HL-60 (cell line): Measurements from ENCODE around the gene ABCA8.

Experiments
- DNase-seq, 2 experiments: peaks; one replicate each; pipeline ENCODE4 v3.0.0-alpha.2; 2010 to 2020; ENCODE audit warnings: low read depth in 1 of 2, low spot score in 1 of 2
- H3K27ac ChIP-seq: fragments of 250-450 bp; sonication (Bioruptor Pico); replicated peaks from 2 replicates; pipeline ENCODE4 v1.5.1; 2020; ENCODE audit warnings: mild to moderate bottlenecking, moderate library complexity
- H3K27me3 ChIP-seq: fragments of 250-450 bp; sonication (Bioruptor Pico); 2 replicates; pipeline ENCODE4 v1.5.1; 2021; ENCODE audit warnings: mild to moderate bottlenecking, moderate library complexity; ENCODE audit not compliant: insufficient read depth, poor library complexity, severe bottlenecking
- H3K4me3 ChIP-seq: replicated peaks from 2 replicates; pipeline ENCODE4 v1.5.1; 2011; ENCODE audit warnings: mild to moderate bottlenecking, control low read depth, low read length; ENCODE audit not compliant: insufficient read depth
- GABPA ChIP-seq: IDR thresholded peaks from 2 replicates; pipeline ENCODE4 v1.6.1; 2012; ENCODE audit warnings: low read depth
- POLR2AphosphoS5 ChIP-seq: IDR thresholded peaks from 2 replicates; pipeline ENCODE4 v1.6.1; 2012; ENCODE audit warnings: low read depth
- SPI1 ChIP-seq: IDR thresholded peaks from 2 replicates; pipeline ENCODE4 v1.6.1; 2012; ENCODE audit warnings: low read depth, mild to moderate bottlenecking, borderline replicate concordance
- TF ChIP-seq, protein P1 (sequence below): IDR thresholded peaks from one replicate; pipeline ENCODE4 v1.5.1; 2011; ENCODE audit warnings: low read length, control low read depth, inconsistent platforms; ENCODE audit not compliant: insufficient read depth
- TF ChIP-seq, protein P2 (sequence below): IDR thresholded peaks from 2 replicates; pipeline ENCODE4 v1.6.1; 2012; ENCODE audit warnings: low read depth; ENCODE audit not compliant: insufficient replicate concordance

The ABCA8 gene

DNA sequence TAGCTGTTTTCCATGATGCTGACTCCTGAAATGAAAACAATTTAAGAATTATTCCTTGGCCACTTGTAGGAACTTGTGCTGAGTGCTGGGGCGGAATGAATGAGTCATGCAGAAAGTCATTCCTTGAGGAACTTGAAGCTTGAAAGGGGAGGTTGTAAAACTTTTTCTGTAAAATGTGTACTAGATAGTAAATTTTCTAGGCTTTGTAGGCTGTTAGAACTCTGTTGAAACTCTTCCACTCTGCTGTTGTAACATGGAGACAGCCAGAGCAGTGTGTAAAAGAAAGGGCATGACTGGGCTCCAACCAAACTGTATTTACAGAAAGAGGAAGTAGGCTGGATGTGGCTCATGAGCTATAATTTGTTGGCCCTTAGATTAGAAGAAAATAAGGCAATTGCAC, 46.1 kb downstream of the ABCA8 start:
- peak; percentile 89 for TF ChIP-seq SPI1
- TF ChIP-seq, protein P1, sequence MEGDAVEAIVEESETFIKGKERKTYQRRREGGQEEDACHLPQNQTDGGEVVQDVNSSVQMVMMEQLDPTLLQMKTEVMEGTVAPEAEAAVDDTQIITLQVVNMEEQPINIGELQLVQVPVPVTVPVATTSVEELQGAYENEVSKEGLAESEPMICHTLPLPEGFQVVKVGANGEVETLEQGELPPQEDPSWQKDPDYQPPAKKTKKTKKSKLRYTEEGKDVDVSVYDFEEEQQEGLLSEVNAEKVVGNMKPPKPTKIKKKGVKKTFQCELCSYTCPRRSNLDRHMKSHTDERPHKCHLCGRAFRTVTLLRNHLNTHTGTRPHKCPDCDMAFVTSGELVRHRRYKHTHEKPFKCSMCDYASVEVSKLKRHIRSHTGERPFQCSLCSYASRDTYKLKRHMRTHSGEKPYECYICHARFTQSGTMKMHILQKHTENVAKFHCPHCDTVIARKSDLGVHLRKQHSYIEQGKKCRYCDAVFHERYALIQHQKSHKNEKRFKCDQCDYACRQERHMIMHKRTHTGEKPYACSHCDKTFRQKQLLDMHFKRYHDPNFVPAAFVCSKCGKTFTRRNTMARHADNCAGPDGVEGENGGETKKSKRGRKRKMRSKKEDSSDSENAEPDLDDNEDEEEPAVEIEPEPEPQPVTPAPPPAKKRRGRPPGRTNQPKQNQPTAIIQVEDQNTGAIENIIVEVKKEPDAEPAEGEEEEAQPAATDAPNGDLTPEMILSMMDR = no peak
- TF ChIP-seq POLR2AphosphoS5 = peak; percentile 32; the same call in 1 of the 2 replicates
- TF ChIP-seq, protein P2, sequence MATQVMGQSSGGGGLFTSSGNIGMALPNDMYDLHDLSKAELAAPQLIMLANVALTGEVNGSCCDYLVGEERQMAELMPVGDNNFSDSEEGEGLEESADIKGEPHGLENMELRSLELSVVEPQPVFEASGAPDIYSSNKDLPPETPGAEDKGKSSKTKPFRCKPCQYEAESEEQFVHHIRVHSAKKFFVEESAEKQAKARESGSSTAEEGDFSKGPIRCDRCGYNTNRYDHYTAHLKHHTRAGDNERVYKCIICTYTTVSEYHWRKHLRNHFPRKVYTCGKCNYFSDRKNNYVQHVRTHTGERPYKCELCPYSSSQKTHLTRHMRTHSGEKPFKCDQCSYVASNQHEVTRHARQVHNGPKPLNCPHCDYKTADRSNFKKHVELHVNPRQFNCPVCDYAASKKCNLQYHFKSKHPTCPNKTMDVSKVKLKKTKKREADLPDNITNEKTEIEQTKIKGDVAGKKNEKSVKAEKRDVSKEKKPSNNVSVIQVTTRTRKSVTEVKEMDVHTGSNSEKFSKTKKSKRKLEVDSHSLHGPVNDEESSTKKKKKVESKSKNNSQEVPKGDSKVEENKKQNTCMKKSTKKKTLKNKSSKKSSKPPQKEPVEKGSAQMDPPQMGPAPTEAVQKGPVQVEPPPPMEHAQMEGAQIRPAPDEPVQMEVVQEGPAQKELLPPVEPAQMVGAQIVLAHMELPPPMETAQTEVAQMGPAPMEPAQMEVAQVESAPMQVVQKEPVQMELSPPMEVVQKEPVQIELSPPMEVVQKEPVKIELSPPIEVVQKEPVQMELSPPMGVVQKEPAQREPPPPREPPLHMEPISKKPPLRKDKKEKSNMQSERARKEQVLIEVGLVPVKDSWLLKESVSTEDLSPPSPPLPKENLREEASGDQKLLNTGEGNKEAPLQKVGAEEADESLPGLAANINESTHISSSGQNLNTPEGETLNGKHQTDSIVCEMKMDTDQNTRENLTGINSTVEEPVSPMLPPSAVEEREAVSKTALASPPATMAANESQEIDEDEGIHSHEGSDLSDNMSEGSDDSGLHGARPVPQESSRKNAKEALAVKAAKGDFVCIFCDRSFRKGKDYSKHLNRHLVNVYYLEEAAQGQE = no peak
- no peak for TF ChIP-seq GABPA
- Histone ChIP-seq H3K27ac (peak overlapping the region; percentile 78), H3K4me3 (no peak overlapping the region), H3K27me3 (no peaks in the 10 kb centered on the region)
- DNase-seq = peak; percentile 90 to 91

DNA sequence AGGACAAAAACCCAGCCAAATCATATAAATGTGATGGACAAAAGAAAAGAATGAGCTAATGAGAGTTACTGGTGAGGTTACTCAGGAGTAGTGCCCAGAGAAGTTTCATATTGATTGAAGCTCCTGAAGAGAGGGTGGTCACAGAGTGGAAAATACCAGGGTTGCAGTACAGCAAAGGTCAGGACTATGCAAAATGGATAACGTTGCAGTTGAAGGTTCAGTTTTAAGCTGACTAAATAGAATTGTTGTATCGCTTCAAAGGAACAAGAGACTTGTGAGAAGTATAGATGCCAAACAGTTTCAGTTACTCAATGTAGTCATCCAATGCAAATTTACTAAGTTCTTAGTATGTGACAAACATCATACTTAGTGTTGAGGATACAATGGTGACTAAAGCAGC, 47.1 kb downstream of the ABCA8 start:
- TF ChIP-seq SPI1 (no peak), GABPA (no peak), POLR2AphosphoS5 (no peak)
- TF ChIP-seq, protein P1 = no peak
- TF ChIP-seq, protein P2 = no peak
- H3K27ac ChIP-seq = peak overlapping the region; percentile 78
- no peak for DNase-seq
- H3K27me3 ChIP-seq = no peaks in the 10 kb centered on the region
- no peak overlapping the region for H3K4me3 ChIP-seq

DNA sequence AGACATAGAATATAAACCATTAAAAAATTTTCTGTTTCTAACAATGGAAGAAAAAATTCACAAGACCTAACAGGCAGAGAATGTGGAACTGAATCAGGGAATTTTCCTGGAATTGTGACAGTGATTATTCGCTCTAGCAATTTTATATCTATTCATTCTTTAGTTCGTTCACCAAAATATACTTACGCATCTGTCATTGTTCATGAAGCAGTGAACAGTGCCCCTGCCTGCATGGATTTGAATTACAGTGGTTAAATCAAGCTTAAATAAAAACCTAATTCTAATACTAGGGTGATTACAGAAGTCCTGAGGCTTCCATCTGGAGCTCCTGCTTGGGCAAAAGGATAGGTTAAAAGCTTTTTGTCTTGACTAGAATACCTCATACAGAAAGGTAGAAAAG, 48.6 kb downstream of the ABCA8 start:
- TF ChIP-seq, protein P1 = no peak
- TF ChIP-seq, protein P2 = no peak
- no peak for TF ChIP-seq GABPA
- no peak for TF ChIP-seq SPI1
- TF ChIP-seq POLR2AphosphoS5 = no peak
- no peak overlapping the region for H3K27ac ChIP-seq
- H3K27me3 ChIP-seq = no peaks in the 10 kb centered on the region
- no peak overlapping the region for H3K4me3 ChIP-seq
- no peak for DNase-seq
